ENCODE measurements around the gene COL20A1.

DNA sequence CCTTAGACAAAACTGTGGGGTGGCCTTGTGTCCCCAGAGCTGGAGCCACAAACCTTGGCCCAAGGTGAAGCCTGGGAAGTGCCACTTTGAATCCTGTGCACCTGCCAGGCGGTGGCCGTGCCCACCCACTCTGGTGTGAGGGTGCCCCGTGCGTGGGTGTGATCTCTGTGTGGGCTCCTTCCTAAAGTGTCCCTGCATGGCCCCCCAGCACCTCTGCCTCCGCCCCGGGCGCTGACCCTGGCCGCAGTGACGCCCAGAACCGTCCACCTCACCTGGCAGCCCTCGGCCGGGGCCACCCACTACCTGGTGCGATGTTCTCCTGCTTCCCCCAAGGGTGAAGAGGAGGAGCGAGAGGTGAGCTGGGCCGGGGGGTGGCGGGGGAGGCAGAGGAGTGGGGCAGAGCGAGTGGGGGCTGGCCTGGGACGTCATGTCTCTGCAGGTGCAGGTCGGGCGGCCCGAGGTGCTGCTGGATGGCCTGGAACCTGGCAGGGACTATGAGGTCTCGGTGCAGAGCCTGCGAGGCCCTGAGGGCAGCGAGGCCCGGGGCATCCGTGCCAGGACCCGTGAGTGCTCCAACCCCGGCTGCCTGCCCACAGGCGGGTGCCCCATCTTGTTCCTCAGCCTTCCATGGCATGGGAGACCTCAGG, 18.3 kb downstream of the COL20A1 start:
- TF ChIP-seq, protein P1, sequence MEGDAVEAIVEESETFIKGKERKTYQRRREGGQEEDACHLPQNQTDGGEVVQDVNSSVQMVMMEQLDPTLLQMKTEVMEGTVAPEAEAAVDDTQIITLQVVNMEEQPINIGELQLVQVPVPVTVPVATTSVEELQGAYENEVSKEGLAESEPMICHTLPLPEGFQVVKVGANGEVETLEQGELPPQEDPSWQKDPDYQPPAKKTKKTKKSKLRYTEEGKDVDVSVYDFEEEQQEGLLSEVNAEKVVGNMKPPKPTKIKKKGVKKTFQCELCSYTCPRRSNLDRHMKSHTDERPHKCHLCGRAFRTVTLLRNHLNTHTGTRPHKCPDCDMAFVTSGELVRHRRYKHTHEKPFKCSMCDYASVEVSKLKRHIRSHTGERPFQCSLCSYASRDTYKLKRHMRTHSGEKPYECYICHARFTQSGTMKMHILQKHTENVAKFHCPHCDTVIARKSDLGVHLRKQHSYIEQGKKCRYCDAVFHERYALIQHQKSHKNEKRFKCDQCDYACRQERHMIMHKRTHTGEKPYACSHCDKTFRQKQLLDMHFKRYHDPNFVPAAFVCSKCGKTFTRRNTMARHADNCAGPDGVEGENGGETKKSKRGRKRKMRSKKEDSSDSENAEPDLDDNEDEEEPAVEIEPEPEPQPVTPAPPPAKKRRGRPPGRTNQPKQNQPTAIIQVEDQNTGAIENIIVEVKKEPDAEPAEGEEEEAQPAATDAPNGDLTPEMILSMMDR (IDR thresholded peaks at IDR 0.05), result no peak
- no peak for TF ChIP-seq POLR2A (IDR thresholded peaks at IDR 0.05)
- TF ChIP-seq EP300 (IDR thresholded peaks at IDR 0.05), result no peak
